Cortex of kidney (tissue), 1 donor: Measurements from ENCODE around the gene LCN12.

ENCODE experiments used
- DNase-seq: peaks from one replicate; lab custom pipeline; 2025; lab: John Stamatoyannopoulos, UW

Gene LCN12

DNA sequence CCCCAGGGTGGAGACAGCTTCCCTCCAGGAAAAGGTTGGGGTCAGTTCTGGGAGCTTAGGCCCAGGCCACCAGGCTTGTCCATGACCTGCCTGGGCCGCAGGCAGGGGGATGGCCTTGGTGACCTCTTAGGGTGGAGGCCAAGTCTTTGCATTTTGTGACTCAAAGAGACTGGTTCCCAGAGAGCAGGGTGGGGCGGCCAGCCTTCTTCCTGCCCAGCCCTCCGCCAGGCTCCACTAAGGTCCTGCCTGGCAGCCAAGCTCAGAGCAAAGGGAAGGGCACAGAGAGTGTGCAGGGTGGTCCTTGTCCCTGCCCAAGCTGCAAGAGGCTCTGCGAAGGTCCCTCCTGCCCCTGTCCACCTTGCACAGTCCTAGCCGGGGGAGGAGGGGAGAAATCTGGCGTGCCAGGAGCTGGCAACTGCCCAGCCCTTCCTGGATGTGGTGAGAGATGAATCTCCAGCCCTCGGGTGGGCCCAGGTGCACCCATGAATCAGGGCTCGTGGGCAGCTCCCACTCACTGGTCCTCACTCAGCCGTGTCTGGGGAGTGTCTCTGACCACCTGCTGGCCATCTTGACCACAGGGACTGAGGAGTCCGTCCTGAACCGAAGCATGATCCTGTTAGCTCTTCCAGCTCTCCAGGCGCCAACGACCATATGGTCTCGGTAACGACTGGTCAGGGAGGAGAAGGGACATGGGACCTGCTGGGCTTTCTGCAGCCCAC is 22.9 kb downstream of the LCN12 start:
- DNase-seq: no peak

DNA sequence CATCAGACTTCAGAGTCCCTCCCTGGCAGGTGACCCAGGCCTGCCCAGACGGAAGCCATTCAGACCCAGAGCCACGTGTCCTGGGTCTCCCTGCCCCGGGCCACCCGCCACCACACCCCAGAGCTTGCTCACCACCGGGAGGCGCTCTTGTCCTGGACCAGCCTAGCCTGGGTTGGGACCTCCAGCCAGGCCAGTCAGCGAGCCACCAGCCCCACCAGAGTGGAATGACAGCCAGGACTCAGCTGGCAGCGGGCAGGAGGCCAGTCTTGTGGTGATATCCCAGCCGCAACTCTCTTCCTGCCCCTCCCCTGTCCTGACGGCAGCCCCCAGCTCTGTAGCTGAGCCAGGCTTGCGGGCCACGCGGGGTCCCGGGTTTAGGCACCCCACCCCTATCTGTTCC is 23.6 kb downstream of the LCN12 start:
- DNase-seq: no peak

DNA sequence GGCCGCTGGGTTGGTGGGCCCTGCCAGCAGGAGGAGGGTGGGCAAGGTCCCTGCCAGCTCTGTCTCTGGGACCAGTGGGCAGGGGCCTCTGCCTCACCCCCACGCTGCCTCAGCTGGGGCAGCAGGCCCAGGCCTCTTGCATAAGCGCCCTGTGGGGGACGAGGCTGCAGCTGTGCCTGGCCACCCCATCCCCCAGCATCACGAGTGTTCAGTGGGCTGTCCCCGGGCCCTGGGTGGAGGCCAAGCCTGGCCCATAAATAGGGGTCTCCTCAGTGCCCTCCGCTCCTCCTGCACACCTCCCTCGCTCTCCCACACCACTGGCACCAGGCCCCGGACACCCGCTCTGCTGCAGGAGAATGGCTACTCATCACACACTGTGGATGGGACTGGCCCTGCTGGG is 25.1 kb downstream of the LCN12 start, which contains the start of gene PTGDS:
Gene PTGDS, plus strand, starts transcription at position 282 of the 400 bp plus-strand sequence. Its CDS starts 75 bp downstream, at position 357.
- DNase-seq: no peak

- DNase-seq: no peak
These were observed 25.6 kb downstream of the LCN12 start for GRCh38 chr9:136977649-136978072.

DNA sequence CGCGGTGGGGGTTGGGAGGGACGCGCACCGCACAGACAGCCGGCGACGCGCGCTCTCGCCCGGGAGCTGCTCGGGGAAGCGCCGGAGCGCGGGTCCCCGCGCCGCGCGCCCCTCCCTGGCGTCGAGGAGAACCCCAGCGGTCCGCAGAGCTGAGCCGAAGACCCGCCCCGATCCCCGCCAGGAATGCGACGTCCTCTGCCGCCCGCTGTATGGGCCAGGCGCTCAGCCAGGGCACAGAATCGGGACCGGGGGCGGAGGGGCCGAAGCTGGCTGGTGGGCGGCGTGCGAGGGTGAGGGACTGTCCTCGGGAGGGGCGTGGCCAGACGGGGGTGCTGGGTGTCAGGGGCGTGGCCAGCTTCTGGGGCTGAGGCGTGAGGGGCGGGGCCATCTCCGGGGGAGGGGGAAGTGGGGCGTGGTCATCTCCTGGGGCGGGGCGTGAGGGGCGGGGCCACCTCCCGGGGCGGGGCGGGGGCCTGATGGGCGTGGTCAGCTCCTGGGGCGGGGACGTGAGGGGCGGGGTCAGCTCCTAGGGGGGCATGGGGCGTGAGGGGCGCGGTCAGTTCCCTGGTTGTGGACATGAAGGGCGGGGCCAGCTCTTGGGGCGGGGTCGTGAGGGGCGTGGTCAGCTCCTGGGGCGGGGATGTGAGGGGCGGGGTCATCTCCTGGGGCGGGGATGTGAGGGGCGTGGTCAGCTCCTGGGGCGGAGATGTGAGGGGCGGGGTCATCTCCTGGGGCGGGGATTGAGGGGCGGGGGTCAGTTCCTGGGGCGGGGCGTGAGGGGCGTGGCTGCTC is 26.2 kb downstream of the LCN12 start:
- no peak for DNase-seq

DNA sequence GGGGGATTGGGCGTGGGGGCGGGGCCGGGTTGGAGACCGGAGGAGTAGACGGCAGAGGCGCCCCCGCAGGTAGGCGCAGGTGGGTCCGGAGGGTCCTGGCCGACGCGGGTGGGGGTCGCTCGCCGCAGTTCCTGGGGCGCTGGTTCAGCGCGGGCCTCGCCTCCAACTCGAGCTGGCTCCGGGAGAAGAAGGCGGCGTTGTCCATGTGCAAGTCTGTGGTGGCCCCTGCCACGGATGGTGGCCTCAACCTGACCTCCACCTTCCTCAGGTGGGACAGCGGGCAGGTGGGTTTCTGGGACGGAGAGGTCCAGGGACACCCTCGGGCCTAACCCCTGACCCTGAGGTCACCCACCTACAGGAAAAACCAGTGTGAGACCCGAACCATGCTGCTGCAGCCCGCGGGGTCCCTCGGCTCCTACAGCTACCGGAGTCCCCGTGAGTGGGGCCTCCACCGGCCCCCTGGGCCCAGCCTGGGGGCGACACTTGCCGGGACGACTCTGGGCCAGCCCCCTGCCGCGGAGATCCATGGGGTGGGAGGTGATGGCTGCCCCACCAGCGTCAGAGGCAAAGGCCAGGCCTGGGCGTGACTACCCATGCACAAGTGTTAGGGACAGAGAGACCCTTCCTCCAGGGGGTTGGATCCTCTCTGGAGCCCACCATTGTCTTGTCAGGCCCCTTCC is 26.9 kb downstream of the LCN12 start:
- no peak for DNase-seq

DNA sequence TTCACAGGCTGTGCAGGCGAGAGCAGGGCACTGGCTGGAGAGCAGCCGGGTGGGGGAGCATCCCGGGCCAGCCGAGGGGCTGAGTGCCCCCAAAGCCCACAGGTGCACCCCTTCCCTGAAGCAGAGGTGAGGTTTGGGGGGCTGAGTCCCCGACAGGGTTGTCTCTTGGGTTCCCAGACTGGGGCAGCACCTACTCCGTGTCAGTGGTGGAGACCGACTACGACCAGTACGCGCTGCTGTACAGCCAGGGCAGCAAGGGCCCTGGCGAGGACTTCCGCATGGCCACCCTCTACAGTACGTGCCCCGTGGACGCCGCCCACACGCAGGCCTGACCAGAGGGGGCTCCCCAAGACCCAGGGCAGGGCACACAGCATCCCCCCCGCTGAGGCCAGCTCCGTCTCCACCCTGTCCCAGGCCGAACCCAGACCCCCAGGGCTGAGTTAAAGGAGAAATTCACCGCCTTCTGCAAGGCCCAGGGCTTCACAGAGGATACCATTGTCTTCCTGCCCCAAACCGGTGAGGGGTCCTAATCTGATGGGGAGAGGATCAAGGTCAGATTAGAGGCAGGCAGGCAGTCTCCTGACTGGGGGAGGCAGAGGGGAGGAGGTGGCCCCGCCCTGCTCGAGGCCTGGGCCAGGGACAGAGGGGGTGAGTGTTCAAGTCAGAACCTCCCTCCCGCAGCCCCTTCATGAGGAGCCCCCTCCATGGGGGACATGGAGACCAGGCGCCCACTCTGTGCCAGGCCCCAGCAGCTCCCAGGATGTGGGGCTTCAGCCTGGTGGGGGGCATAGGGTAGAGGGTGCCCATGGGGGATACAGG is 27.9 kb downstream of the LCN12 start:
- no peak for DNase-seq

- no peak for DNase-seq
These were observed 28.8 kb downstream of the LCN12 start for GRCh38 chr9:136980669-136981478.

DNA sequence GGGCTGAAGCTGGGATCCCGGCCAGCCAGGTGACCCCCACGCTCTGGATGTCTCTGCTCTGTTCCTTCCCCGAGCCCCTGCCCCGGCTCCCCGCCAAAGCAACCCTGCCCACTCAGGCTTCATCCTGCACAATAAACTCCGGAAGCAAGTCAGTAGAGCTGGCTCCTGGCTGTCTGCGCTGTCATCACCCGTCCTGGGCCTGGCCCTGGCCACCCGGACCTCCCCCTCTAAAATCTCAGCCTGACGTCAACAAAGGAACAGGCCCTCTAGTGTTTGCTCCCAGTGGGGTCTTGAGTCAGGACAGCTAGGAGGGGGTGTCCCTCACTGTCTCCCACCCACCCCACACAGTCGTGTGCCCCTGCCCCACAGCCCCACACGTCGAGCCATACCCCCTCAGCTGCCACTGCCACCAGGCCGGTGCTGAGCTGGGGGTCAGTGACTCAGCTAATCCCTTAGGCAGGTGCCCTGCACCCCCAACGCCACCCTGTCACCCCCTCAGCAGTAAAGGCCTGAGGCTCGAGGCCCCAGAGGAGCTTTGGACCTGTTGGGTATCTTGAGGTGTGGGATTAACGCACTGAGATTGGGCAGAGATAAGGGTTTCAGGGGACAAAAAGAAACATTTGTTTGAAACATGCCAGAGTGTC is 29.6 kb downstream of the LCN12 start:
- no peak for DNase-seq

DNA sequence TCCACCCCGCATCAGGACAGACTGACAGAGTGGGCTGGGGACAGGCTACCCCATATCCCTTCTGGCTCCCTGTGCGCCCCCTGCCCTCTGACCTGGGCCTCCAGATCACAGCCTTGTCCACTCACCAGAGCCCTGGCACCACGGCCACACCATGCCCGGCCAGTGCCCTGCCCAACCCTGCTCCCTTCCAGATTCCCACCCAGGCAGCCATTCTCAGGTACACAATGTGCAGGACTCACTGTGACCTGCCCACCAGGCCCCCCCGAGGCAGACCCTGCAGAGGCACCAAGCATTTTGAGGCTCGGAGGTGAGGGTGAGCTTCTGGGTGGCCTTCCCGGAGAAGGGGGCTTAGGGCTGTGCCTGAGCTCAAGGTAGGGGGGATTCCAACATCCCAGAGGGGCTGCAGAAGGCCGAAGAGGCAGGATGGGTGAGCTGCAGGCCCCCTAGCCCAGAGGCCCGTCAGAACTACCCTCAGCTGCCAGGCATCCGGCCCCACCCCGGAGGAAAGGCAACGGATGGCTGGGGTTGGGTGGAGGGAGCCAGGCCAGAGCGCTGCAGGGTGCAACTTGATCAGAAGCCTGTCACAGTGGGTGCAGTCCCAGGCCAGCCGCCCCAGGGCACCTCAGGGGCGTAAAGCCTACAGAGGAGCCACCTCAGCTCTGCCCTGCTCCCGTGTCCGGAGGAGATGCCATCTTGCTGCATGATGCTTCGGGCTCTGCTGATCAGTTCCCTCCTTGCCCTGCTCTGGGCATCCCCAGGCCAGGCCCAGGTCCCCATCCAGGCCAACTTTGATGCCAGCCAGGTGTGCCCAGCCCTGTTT is 30.4 kb downstream of the LCN12 start, which contains the start of gene LCNL1:
Gene LCNL1, plus strand, starts transcription at position 762 of the 820 bp plus-strand sequence. CDS start 594 bp downstream, outside the sequence.
- DNase-seq: no peak

DNA sequence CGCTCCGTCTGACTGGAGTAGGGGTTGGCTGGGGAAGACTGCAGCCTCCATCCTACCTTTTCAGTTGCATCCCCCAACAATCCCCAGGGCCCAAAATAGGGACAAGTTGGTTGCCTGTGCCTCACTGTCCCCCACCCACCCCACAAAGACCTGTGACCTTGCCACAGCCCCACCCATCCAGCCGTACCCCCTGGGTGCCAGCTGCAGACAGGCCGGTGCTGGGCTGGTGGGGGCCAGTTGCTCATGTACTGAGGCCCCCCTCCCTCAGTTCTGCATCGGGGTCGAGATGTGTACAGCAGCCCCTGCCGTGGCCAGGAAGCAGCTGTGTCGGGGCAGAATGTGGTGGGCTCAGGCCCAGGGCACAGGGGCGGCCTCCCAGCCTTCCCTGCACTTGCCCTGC is 31.1 kb downstream of the LCN12 start:
- DNase-seq: no peak

DNA sequence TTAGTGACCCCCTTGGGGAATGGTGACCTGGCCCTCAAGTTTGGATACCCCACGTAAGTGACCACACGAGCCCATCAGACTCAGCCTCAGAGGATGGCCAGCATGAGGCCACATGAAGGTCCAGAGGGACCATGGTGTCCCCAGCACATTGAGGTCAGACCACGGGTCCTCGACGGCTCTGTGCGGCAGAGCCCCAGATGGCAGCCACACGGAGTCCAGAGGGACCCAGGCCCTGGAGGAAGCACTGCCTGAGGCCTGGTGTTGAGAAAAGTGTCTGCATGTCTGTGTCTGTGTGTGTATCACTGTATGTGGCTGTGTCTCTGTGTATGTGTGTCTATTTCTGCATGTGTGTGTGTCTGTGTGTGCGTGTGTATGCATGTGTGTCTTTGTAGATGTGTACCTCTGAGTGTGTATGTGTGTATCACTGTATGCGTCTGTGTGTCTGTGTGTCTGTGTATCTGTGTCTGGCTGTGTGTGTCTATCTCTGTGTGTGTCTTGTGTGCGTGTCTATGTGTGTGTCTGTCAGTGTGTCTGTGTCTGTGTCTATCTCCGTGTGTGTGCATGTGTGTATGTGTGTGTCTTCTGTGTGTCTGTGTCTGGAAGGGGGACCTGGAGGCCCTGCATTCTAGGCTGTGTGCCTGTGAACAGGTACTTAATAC is 31.7 kb downstream of the LCN12 start:
- no peak for DNase-seq

DNA sequence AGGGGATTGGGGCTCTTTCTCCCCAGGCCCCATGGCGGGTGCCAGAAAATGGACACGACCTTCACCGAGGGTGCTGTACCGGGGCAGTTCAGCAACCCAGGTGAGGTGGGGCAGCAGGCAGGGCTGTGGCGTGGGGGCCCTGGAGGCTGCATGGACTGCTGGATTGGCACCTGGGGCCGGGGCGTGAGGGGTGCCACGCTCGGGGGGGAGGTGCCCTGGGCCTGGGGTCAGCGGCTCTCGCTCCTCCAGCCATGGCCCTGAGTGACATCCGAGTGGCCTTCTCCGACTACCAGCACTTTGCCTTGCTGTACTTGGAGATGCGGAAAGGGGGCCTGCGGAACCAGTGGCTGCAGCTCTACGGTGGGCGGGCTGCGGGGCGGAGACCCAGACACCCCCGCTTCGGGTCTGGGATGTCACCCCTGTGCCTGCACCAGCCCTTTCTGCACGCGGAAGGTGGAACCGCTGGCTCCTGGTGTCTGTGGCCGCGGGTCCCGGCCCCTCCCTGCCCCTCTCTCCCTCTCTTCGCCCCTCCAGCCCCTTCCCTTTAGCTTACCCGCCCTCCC is 32.5 kb downstream of the LCN12 start:
- DNase-seq: no peak

- no peak for DNase-seq
These were observed 33.0 kb downstream of the LCN12 start for GRCh38 chr9:136985027-136985602.

DNA sequence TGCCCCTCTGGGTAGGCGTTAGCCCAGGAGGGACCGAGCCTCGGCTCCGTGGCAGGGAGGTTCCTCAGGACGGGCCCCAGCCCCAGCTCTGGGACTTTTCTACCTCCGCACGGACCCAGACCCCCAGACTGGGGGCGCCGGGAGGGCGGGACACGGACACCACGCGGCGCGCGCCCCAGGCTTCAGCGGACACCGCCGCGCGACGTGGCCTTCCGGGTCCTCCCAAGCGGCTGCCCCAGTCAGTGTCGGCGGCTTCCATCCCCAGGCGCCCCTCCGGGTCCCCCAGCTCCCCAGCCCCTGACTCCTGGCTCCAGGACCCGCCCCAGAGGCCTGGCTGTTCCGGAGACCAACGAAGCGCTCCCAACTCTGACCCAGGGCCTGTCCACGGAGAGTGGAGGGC is 33.8 kb downstream of the LCN12 start:
- DNase-seq: no peak

DNA sequence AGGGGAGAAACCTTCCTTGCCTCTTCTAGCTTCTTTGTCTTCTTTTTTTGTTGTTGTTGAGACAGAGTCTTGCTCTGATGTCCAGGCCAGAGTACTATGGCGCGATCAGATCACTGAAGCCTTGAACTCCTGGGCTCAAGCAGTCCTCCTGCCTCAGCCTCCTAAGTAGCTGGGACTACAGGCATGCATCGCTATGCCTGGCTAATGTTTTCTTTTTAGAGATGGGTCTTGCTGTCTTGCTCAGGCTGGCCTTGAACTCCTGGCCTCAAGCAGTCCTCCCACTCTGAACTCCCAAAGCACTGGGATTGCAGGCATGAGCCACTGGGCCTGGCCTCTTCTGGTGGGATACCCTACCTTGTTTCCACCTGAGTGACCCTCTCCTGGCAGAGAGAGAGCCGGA is 36.8 kb downstream of the LCN12 start:
- DNase-seq: no peak

GRCh38 chr9:136990242-136990911 is 38.3 kb downstream of the LCN12 start:
- DNase-seq: no peak
